GM23338 (cell line): ENCODE measurements around the gene GNMT. TPM values are rescaled to one million over a fixed set of nuclear protein-coding genes. Genes with fewer than 3 reads are reported as not detected.
A peak's percentile ranks its signal among the peaks of the same experiment; 100 is the strongest.

ENCODE experiments used
- ATAC-seq: fragments of 200-7000 bp; cut with Tn5 transposase; 3 replicates; pipeline ENCODE4 v1.9.1; 2020
- DNase-seq: peaks from one replicate; pipeline ENCODE4 v3.0.0-alpha.2; 2015; ENCODE audit warnings: low spot score
- H2AFZ ChIP-seq: fragments of 200-600 bp; sonication (generic); 2 replicates; pipeline ENCODE4 v1.8.0; 2016; ENCODE audit warnings: antibody characterized with exemption, mild to moderate bottlenecking, moderate library complexity
- H3F3A ChIP-seq: fragments of 200-600 bp; sonication (generic); replicated peaks from 2 replicates; pipeline ENCODE4 v1.8.0; 2017; ENCODE audit warnings: antibody characterized with exemption, mixed run types, low read depth
- H3K27ac ChIP-seq: fragments of 200-600 bp; sonication (generic); 2 replicates; pipeline ENCODE4 v1.6.1; 2016; ENCODE audit warnings: low read depth
- H3K27me3 ChIP-seq: fragments of 200-600 bp; sonication (generic); 2 replicates; pipeline ENCODE4 v1.8.0; 2016; ENCODE audit warnings: mild to moderate bottlenecking, mixed run types, moderate library complexity; ENCODE audit not compliant: insufficient read depth
- H3K36me3 ChIP-seq: fragments of 200-600 bp; sonication (generic); 2 replicates; pipeline ENCODE4 v1.8.0; 2016; ENCODE audit warnings: mild to moderate bottlenecking; ENCODE audit not compliant: insufficient read depth
- H3K4me1 ChIP-seq: fragments of 200-600 bp; sonication (generic); 2 replicates; pipeline ENCODE4 v1.8.0; 2016; ENCODE audit warnings: mild to moderate bottlenecking, moderate library complexity; ENCODE audit not compliant: insufficient read depth
- H3K4me2 ChIP-seq: fragments of 200-600 bp; sonication (generic); 2 replicates; pipeline ENCODE4 v1.7.1; 2017; ENCODE audit warnings: mixed run types
- H3K4me3 ChIP-seq: fragments of 200-600 bp; sonication (generic); 2 replicates; pipeline ENCODE4 v1.6.1; 2016; ENCODE audit warnings: mixed run types
- H3K79me2 ChIP-seq: fragments of 200-600 bp; sonication (generic); replicated peaks from 2 replicates; pipeline ENCODE4 v1.8.0; 2017; ENCODE audit warnings: mild to moderate bottlenecking; ENCODE audit not compliant: insufficient read depth
- H3K9me2 ChIP-seq: fragments of 200-600 bp; sonication (generic); 2 replicates; pipeline ENCODE4 v1.8.0; 2017; ENCODE audit not compliant: insufficient read depth
- H4K20me1 ChIP-seq: fragments of 200-600 bp; sonication (generic); replicated peaks from 2 replicates; pipeline ENCODE4 v1.8.0; 2017; ENCODE audit warnings: mild to moderate bottlenecking; ENCODE audit not compliant: insufficient read depth
- H3K27ac Mint-ChIP-seq: 2 replicates; pipeline ENCODE4 v1.8.0; 2020; ENCODE audit warnings: inconsistent platforms, mild to moderate bottlenecking, moderate library complexity, mixed read lengths
- H3K27me3 Mint-ChIP-seq: 3 replicates; pipeline ENCODE4 v1.8.0; 2022; ENCODE audit warnings: low read depth, mild to moderate bottlenecking, moderate library complexity, mixed read lengths, inconsistent platforms; ENCODE audit not compliant: insufficient read depth, poor library complexity
- H3K36me3 Mint-ChIP-seq: 3 replicates; pipeline ENCODE4 v1.8.0; 2021; ENCODE audit warnings: low read depth, mild to moderate bottlenecking, inconsistent platforms, moderate library complexity, mixed read lengths
- H3K4me1 Mint-ChIP-seq: 3 replicates; pipeline ENCODE4 v1.8.0; 2020; ENCODE audit warnings: mild to moderate bottlenecking, inconsistent platforms, mixed read lengths
- H3K4me3 Mint-ChIP-seq: 3 replicates; pipeline ENCODE4 v1.8.0; 2021; ENCODE audit warnings: moderate library complexity, mild to moderate bottlenecking, inconsistent platforms, mixed read lengths
- H3K9me3 Mint-ChIP-seq: 3 replicates; pipeline ENCODE4 v1.8.0; 2020; ENCODE audit warnings: moderate library complexity, mild to moderate bottlenecking, inconsistent platforms, mixed read lengths
- CTCF ChIP-seq, 2 experiments: fragments of 200-600 bp in 1 of 2; sonication (generic) in 1 of 2; conservative IDR thresholded peaks; 2 replicates each; pipeline versions ENCODE4 v1.5.1 to v1.6.1; 2016 to 2017; ENCODE audit warnings: antibody characterized with exemption in 2 of 2, low read depth in 2 of 2, mild to moderate bottlenecking in 2 of 2, moderate library complexity in 1 of 2
- EZH2 ChIP-seq: fragments of 200-600 bp; sonication (generic); IDR thresholded peaks from one replicate; pipeline ENCODE4 v1.8.0; 2017; ENCODE audit warnings: antibody characterized with exemption, mild to moderate bottlenecking, low read depth; ENCODE audit not compliant: unreplicated experiment
- EZH2phosphoT487 ChIP-seq: fragments of 200-600 bp; sonication (generic); IDR thresholded peaks from one replicate; pipeline ENCODE4 v1.8.1; 2018; ENCODE audit warnings: antibody characterized with exemption; ENCODE audit not compliant: unreplicated experiment
- NANOG ChIP-seq: IDR thresholded peaks from 2 replicates; pipeline ENCODE4 v1.6.1; 2016; ENCODE audit warnings: antibody characterized with exemption, borderline replicate concordance
- STAT1 ChIP-seq: IDR thresholded peaks from one replicate; pipeline ENCODE4 v1.6.1; 2016; ENCODE audit warnings: antibody characterized with exemption; ENCODE audit not compliant: unreplicated experiment
- ZNF114 ChIP-seq: fragments of 250-450 bp; sonication (Bioruptor Pico); IDR thresholded peaks from 2 replicates; pipeline ENCODE4 v1.5.0; 2020; ENCODE audit warnings: mild to moderate bottlenecking, moderate library complexity
- ZNF462 ChIP-seq: fragments of 250-450 bp; sonication (Bioruptor Pico); IDR thresholded peaks from 2 replicates; pipeline ENCODE4 v1.5.0; 2020; ENCODE audit warnings: mild to moderate bottlenecking, moderate library complexity
- polyA plus RNA-seq: library from polyadenylated mRNA; unstranded; fragments of >200 nt; fragmentation: Nextera tagmentation; extraction: Ambion mirVana; gene quantifications from 2 replicates; pipeline ENCODE4 v1.2.1, GENCODE V29; 2016
- total RNA-seq: library from RNA; depleted of rRNA; stranded (reverse); fragments of >200 nt; shearing (Covaris generic); gene quantifications from 2 replicates; pipeline ENCODE4 v1.2.3, GENCODE V29; 2014

The GNMT gene
- total and polyA plus RNA-seq, 2 experiments from 2014 or later, result 0.52 TPM; not detected in 1

GRCh38 chr6:42911171-42912021, 49.2 kb upstream of the GNMT start (continued):
- TF ChIP-seq ZNF462 (no peak), ZNF114 (no peak), STAT1 (no peak), EZH2phosphoT487 (no peak), NANOG (no peak)

GRCh38 chr6:42914546-42914945, 46.0 kb upstream of the GNMT start:
- no peaks in the 10 kb centered on the region; the same call in 1 of the 2 replicates for H3K4me1 ChIP-seq
- H2AFZ ChIP-seq, result peak overlapping the region; percentile 59; the same call in 1 of the 2 replicates
- no peak for DNase-seq
- TF ChIP-seq EZH2, result no peak
- TF ChIP-seq CTCF (conservative IDR thresholded peaks at IDR 0.05; ENCODE audit: low read depth in 2 of 2), result no peak
- no peak for TF ChIP-seq EZH2phosphoT487
- H3K36me3 Mint-ChIP-seq, result no peaks in the 10 kb centered on the region
- no peak overlapping the region for H3K4me2 ChIP-seq
- ATAC-seq, result no peak
- H3K79me2 ChIP-seq, result no peaks in the 10 kb centered on the region
- no peaks in the 10 kb centered on the region for H3K4me1 Mint-ChIP-seq
- no peaks in the 10 kb centered on the region for H4K20me1 ChIP-seq
- H3K4me3 Mint-ChIP-seq, result no peak overlapping the region
- H3K27ac Mint-ChIP-seq, result peak overlapping the region; percentile 70; the same call in 1 of the 2 replicates
- no peak overlapping the region for H3K27ac ChIP-seq
- H3K9me3 Mint-ChIP-seq, result no peaks in the 10 kb centered on the region
- no peak overlapping the region for H3K4me3 ChIP-seq
- peaks cover 8% of the 10 kb centered on the region for H3K27me3 Mint-ChIP-seq
- no peaks in the 10 kb centered on the region for H3K9me2 ChIP-seq
- no peaks in the 10 kb centered on the region for H3K36me3 ChIP-seq
- peaks cover 3% of the 10 kb centered on the region; the same call in 1 of the 2 replicates for H3F3A ChIP-seq
- H3K27me3 ChIP-seq, result no peaks in the 10 kb centered on the region
